NCI-H187 treated with DMSO at 0.1 percent for 48 hours (cell line): ENCODE measurements around the gene LIN37.
"Not testable (repeated sequence)": the region's sequence is repeated elsewhere in the genome, so short reads cannot be mapped to it uniquely, and the experiment has no call there.

Source experiments
- DNase-seq: peaks from one replicate; lab custom pipeline; 2025; lab: John Stamatoyannopoulos, UW

The LIN37 gene

GRCh38 chr19:35753634-35754369 lies 5.4 kb downstream of the LIN37 start:
- no peak for DNase-seq

- DNase-seq: no peak
These were observed 6.2 kb downstream of the LIN37 start for GRCh38 chr19:35754370-35755130.

- no peak for DNase-seq
These were observed 6.8 kb downstream of the LIN37 start for GRCh38 chr19:35755131-35755549.

GRCh38 chr19:35755550-35756376 lies 7.4 kb downstream of the LIN37 start:
- DNase-seq: no peak

GRCh38 chr19:35756377-35757230 lies 8.2 kb downstream of the LIN37 start, which contains the start of gene HSPB6:
Gene HSPB6 (minus strand): TSS chr19:35757029. CDS start chr19:35757008, 21 bp downstream.
- no peak for DNase-seq

GRCh38 chr19:35757231-35757748 lies 8.9 kb downstream of the LIN37 start:
- no peak for DNase-seq

GRCh38 chr19:35757749-35758608 lies 9.6 kb downstream of the LIN37 start, which contains the start of gene PROSER3:
Gene PROSER3 (plus strand): TSS chr19:35758176. CDS start chr19:35758216, 40 bp downstream.
- peak; percentile 98 for DNase-seq

- DNase-seq: no peak
These were observed 11.3 kb downstream of the LIN37 start for GRCh38 chr19:35759697-35760096.

- no peak for DNase-seq
These were observed 12.5 kb downstream of the LIN37 start for GRCh38 chr19:35760711-35761349.

- DNase-seq: no peak
These were observed 16.3 kb downstream of the LIN37 start for GRCh38 chr19:35764432-35765315.

GRCh38 chr19:35766571-35767104 lies 18.3 kb downstream of the LIN37 start:
- DNase-seq: no peak

GRCh38 chr19:35767288-35768081 lies 19.1 kb downstream of the LIN37 start:
- DNase-seq: no peak

- DNase-seq: no peak
These were observed 19.7 kb downstream of the LIN37 start for GRCh38 chr19:35768082-35768421.

GRCh38 chr19:35772362-35772761 lies 24.0 kb downstream of the LIN37 start:
- DNase-seq: not testable (repeated sequence)

- no peak for DNase-seq
These were observed 24.8 kb downstream of the LIN37 start for GRCh38 chr19:35773020-35773806.

- DNase-seq: no peak
These were observed 26.1 kb downstream of the LIN37 start for GRCh38 chr19:35774274-35775045.
